Spleen (tissue), 7 donors: ENCODE measurements around the gene ZNF763.

Experiments
- CTCF ChIP-seq, 11 experiments: fragments of 200-600 bp in 7 of 11; fragments of 450-650 bp in 4 of 11; sonication (generic) in 4 of 11; IDR thresholded peaks in 8 of 11; conservative IDR thresholded peaks in 3 of 11; 1 replicate in 7 of 11; 2 replicates in 4 of 11; pipeline versions ENCODE4 v1.4.0 to v1.8.0; 2016 to 2021; ENCODE audit warnings: antibody characterized with exemption in 11 of 11, inconsistent platforms in 4 of 11, mild to moderate bottlenecking in 1 of 11
- POLR2A ChIP-seq, 3 donors: fragments of 450-650 bp; IDR thresholded peaks; one replicate each; pipeline ENCODE4 v1.5.1; 2017; ENCODE audit warnings: antibody characterized with exemption in 3 of 3, mild to moderate bottlenecking in 1 of 3
- donor health status: DM: no; HTN: no; CAD: no; lungs with moderate emphysema.
- donor health status: DM: no; HTN: no; CAD: no.
- donor health status: DM: no; HTN: no; CAD: no.

- TF ChIP-seq POLR2A (IDR thresholded peaks at IDR 0.05) (no peak), CTCF (IDR thresholded peaks at IDR 0.05 in 8 of 11, conservative IDR thresholded peaks at IDR 0.05 in 3 of 11) (no peak)
Measured at GRCh38 chr19:11949201-11949600, 15.6 kb upstream of the ZNF763 start.
